Esophagus squamous epithelium (tissue), 5 donors: Measurements from ENCODE around the gene S100A8. TPM values are rescaled to one million over a fixed set of nuclear protein-coding genes. Genes with fewer than 3 reads are reported as not detected.

Experiments used
- DNase-seq: peaks from one replicate; lab custom pipeline; 2025; lab: John Stamatoyannopoulos, UW
- H3K27ac ChIP-seq, 4 donors: fragments of 200-600 bp; sonication (generic); one replicate each; pipeline ENCODE4 v1.5.1; 2016 to 2019; ENCODE audit warnings: mild to moderate bottlenecking in 1 of 4
- H3K27me3 ChIP-seq, 4 donors: fragments of 200-600 bp; sonication (generic); 1 replicate in 3 of 4; 2 replicates in 1 of 4; pipeline versions ENCODE4 v1.5.1 to v1.6.0; 2017 to 2021; ENCODE audit warnings: antibody characterized with exemption in 1 of 4
- H3K36me3 ChIP-seq, 3 donors: fragments of 200-600 bp; sonication (generic); one replicate each; pipeline ENCODE4 v1.5.1; 2016 to 2019
- H3K4me1 ChIP-seq, 3 donors: fragments of 200-600 bp; sonication (generic); one replicate each; pipeline ENCODE4 v1.5.1; 2017 to 2019
- H3K4me3 ChIP-seq, 4 donors: fragments of 200-600 bp; sonication (generic); 1 replicate in 3 of 4; 2 replicates in 1 of 4; pipeline ENCODE4 v1.5.1; 2016 to 2019; ENCODE audit warnings: mild to moderate bottlenecking in 2 of 4, moderate library complexity in 1 of 4
- H3K9me3 ChIP-seq, 3 donors: fragments of 200-600 bp; sonication (generic); one replicate each; pipeline ENCODE4 v1.5.1; 2016 to 2019
- POLR2A ChIP-seq, 4 donors: fragments of 450-650 bp; IDR thresholded peaks; one replicate each; pipeline ENCODE4 v1.6.1; 2017; ENCODE audit warnings: antibody characterized with exemption in 4 of 4, mild to moderate bottlenecking in 4 of 4, moderate library complexity in 3 of 4
- WGBS, 2 donors: methylation state at CpG; one replicate each; pipeline ENCODE4 v1.1.5; 2018; 5-methylcytosine and 5-hydroxymethylcytosine counted together
- intact Hi-C: fragments of 100-400 bp; cut with DNase I; formaldehyde crosslinking; loops from one replicate; pipeline ENCODE4 v1.15.0; 2022
- total RNA-seq, 4 donors: library from RNA; depleted of rRNA; stranded (reverse); fragments of >200 nt; gene quantifications; one replicate each; pipeline ENCODE4 v1.1.0, GENCODE V29; 2016
- TF ChIP-seq, protein P1 (sequence below), 6 experiments: fragments of 450-650 bp in 4 of 6; fragments of 200-600 bp in 2 of 6; sonication (generic) in 2 of 6; IDR thresholded peaks; one replicate each; pipeline ENCODE4 v1.5.1; 2016 to 2019; ENCODE audit warnings: antibody characterized with exemption in 6 of 6, mild to moderate bottlenecking in 4 of 6, moderate library complexity in 4 of 6
- donor health status: DM: yes; HTN: yes; CAD: no.

The S100A8 gene
- total RNA-seq, 4 donors from 2014 or later: 4,308 to 17,245 (median 15,998) TPM

- WGBS, 2 donors: 66 to 71% methylated on average over 8 of the region's 8 CpGs
- intact Hi-C loops: loop anchor here (5.0 kb wide), 1 partner anchor 136 kb away; no protein-coding TSS in a partner anchor
- Histone ChIP-seq H3K4me1 (peaks cover 11 to 59% (median 23%) of the 10 kb centered on the region in 3 donors), H3K27ac (peak overlapping the region; percentile 86 to 94 (median 93)), H3K9me3 (no peaks in the 10 kb centered on the region), H3K27me3 (peaks cover 0 to 17% (median 0%) of the 10 kb centered on the region in 4 donors), H3K36me3 (no peaks in the 10 kb centered on the region), H3K4me3 (no peak overlapping the region)
- TF ChIP-seq, protein P1, sequence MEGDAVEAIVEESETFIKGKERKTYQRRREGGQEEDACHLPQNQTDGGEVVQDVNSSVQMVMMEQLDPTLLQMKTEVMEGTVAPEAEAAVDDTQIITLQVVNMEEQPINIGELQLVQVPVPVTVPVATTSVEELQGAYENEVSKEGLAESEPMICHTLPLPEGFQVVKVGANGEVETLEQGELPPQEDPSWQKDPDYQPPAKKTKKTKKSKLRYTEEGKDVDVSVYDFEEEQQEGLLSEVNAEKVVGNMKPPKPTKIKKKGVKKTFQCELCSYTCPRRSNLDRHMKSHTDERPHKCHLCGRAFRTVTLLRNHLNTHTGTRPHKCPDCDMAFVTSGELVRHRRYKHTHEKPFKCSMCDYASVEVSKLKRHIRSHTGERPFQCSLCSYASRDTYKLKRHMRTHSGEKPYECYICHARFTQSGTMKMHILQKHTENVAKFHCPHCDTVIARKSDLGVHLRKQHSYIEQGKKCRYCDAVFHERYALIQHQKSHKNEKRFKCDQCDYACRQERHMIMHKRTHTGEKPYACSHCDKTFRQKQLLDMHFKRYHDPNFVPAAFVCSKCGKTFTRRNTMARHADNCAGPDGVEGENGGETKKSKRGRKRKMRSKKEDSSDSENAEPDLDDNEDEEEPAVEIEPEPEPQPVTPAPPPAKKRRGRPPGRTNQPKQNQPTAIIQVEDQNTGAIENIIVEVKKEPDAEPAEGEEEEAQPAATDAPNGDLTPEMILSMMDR (IDR thresholded peaks at IDR 0.05): no peak
- no peak for DNase-seq
Measured at GRCh38 chr1:153356392-153357075, 34.3 kb downstream of the S100A8 start.

DNA sequence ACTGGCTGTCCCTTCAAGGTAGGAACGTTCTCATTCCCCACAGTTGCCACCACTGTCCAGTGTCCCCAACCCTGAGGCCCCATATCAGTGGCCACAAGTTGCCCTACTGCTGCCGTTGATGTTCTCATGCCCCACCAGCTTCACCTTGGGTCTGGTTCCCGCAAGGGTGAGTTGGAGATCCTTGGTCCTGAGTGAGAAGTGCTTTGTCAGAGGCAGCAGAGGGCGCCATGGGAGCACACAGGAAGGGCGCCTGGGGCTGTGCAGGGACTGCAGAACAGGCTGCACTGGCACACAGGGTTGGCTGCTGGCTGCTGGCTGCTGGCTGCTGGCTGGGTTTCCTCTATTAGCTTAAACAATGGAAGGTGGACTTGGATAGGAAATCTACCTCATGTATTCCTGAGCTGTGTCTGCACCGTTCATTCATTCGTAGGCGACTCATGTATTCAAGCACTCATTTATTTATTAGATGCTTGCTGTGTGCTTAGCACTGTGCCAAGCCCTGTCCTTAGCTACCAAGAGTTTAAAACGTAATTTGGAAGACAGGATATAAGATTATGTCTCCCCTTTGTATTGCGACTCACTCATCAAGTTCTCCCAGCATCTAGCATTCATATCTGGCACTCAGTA, 35.3 kb downstream of the S100A8 start:
- H3K27me3 ChIP-seq: peaks cover 0 to 27% (median 0%) of the 10 kb centered on the region in 4 donors

DNA sequence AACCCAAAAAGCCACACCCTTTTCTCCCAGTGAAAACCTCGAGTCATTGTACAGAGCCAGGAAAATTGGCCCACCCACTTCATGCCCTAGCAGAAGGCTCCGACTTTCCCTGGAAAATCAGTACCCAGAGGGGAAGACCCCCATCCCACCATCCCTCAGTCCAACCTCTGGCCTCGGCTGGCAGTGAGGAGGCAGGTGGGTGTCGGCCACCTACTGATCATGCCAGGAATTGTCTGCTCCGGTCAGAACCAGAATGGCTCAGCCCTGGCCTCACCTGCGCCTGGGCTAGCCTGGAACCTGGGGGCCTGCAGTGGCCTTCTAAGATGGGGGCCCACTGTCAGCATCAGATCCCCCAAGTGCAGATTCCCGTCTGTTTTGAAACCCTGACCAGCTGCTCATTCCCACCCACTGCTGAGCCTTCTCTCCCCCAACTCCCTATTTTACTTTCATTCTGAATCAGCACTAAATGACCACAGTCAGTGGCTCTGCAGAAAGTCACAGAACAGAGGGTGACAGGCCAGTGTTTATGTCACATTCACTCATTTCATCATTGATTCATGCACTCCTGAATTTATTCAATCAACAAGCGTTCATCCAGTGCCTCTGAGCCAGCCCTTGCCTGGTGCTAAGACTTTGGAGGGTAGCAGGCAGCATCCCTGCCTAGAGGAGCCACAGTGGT, 36.2 kb downstream of the S100A8 start:
- Histone ChIP-seq H3K4me3 (no peak overlapping the region), H3K4me1 (peaks cover 13 to 51% (median 23%) of the 10 kb centered on the region in 3 donors), H3K9me3 (no peaks in the 10 kb centered on the region), H3K36me3 (no peaks in the 10 kb centered on the region), H3K27ac (peak overlapping the region; percentile 22 to 94 (median 58)), H3K27me3 (peaks cover 0 to 32% (median 0%) of the 10 kb centered on the region in 4 donors)
- intact Hi-C loops: loop anchor here (5.0 kb wide), 1 partner anchor 138 kb away; no protein-coding TSS in a partner anchor
- DNase-seq: no peak
- TF ChIP-seq, protein P1 (IDR thresholded peaks at IDR 0.05): no peak
- TF ChIP-seq POLR2A (IDR thresholded peaks at IDR 0.05): no peak
- 28 to 64% methylated on average over 4 to 8 of the region's 8 CpGs for WGBS, 2 donors

More for the DNA sequence above, 35.3 kb downstream of the S100A8 start:
- no peaks in the 10 kb centered on the region for H3K36me3 ChIP-seq
- WGBS, 2 donors: 23 to 34% methylated on average over 6 to 8 of the region's 10 CpGs
- no peaks in the 10 kb centered on the region for H3K9me3 ChIP-seq
- DNase-seq: no peak
- intact Hi-C loops: loop anchor here (5.0 kb wide), 1 partner anchor 137 kb away; no protein-coding TSS in a partner anchor
- H3K4me3 ChIP-seq: no peak overlapping the region
- peak overlapping the region; percentile 86 to 94 (median 93) for H3K27ac ChIP-seq
- H3K4me1 ChIP-seq: peaks cover 11 to 53% (median 23%) of the 10 kb centered on the region in 3 donors
- no peak for TF ChIP-seq POLR2A (IDR thresholded peaks at IDR 0.05)
- TF ChIP-seq, protein P1 (IDR thresholded peaks at IDR 0.05): peak; percentile 16 to 88 (median 71)

DNA sequence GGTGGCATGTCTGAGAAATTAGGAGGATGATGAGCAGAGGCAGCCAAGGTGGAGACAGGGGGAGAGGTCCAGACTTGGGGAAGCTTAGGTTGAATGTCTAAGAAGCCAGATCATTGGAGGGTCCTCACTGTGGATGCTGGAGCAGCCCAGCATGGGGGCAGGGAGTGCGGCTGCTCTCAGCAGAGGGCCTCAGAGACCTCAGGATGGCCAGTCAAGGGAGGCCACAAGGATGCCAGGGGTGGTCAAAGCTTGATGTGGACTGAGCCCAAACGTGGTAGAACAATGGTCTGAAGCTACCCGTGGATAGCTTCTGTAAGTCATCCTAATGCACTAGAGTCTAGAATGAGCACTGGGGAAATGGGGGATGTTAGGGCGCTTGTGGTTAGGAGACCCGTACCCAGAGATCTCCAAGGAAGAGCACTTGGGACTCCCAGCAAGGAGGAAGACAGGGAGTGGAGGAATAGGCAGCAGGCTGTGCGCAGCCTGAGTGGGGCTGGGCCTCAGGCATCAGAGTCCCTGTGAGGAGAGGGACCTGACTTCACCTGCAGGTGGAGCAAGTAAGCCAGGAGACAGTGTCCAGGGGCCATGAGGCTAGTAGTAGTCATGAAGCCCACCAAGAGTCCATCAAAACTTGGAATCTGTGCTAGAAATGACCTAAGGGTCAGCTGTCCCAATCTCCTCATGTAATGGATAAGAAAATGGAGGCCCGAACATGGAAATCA, 37.5 kb downstream of the S100A8 start:
- intact Hi-C loops: no loop called here
- H3K9me3 ChIP-seq: no peaks in the 10 kb centered on the region
- no peak overlapping the region for H3K27ac ChIP-seq
- H3K4me1 ChIP-seq: peaks cover 18 to 52% (median 23%) of the 10 kb centered on the region in 3 donors
- H3K4me3 ChIP-seq: no peak overlapping the region
- WGBS, 2 donors: 67 to 73% methylated on average over 7 of the region's 7 CpGs
- H3K36me3 ChIP-seq: no peaks in the 10 kb centered on the region
- no peak for TF ChIP-seq POLR2A (IDR thresholded peaks at IDR 0.05)
- TF ChIP-seq, protein P1 (IDR thresholded peaks at IDR 0.05): peak in 2 of 6 experiments; percentile 17 to 48
- no peak for DNase-seq
- H3K27me3 ChIP-seq: peaks cover 0 to 45% (median 0%) of the 10 kb centered on the region in 4 donors
